ENCODE measurements around the gene GBA3.

The GBA3 gene

GRCh38 chr4:22708961-22709360 is 16.2 kb downstream of the GBA3 start:
- H3K36me3 Mint-ChIP-seq (ENCODE audit: insufficient read depth) = no peaks in the 10 kb centered on the region
- DNase-seq (ENCODE audit: low spot score in 2 of 2) (no peak), ATAC-seq (replicated peaks; ENCODE audit: extremely low read depth, poor library complexity, severe bottlenecking) (no peak)
- H3K27ac Mint-ChIP-seq (ENCODE audit: low read depth) = no peak overlapping the region
- no peak overlapping the region for H3K4me3 Mint-ChIP-seq
- H3K9me3 Mint-ChIP-seq = peaks cover 5% of the 10 kb centered on the region
- H3K4me1 Mint-ChIP-seq = no peaks in the 10 kb centered on the region
- no peaks in the 10 kb centered on the region for H3K27me3 Mint-ChIP-seq

- no peak for ATAC-seq (replicated peaks; ENCODE audit: extremely low read depth, poor library complexity, severe bottlenecking)
- no peak overlapping the region for H3K27ac Mint-ChIP-seq (ENCODE audit: low read depth)
- no peak for DNase-seq (ENCODE audit: low spot score in 2 of 2)
- no peaks in the 10 kb centered on the region for H3K4me1 Mint-ChIP-seq
- peaks cover 5% of the 10 kb centered on the region for H3K9me3 Mint-ChIP-seq
- no peak overlapping the region for H3K4me3 Mint-ChIP-seq
- H3K36me3 Mint-ChIP-seq (ENCODE audit: insufficient read depth) = no peaks in the 10 kb centered on the region
- H3K27me3 Mint-ChIP-seq = no peaks in the 10 kb centered on the region
Measured at GRCh38 chr4:22712105-22712504, 19.4 kb downstream of the GBA3 start.

- no peak overlapping the region for H3K27ac Mint-ChIP-seq (ENCODE audit: low read depth)
Measured at GRCh38 chr4:22712529-22712928, 19.8 kb downstream of the GBA3 start.

GRCh38 chr4:22713841-22714240 is 21.1 kb downstream of the GBA3 start:
- H3K9me3 Mint-ChIP-seq = peaks cover 5% of the 10 kb centered on the region
- no peaks in the 10 kb centered on the region for H3K36me3 Mint-ChIP-seq (ENCODE audit: insufficient read depth)
- H3K4me1 Mint-ChIP-seq = no peaks in the 10 kb centered on the region
- DNase-seq (ENCODE audit: low spot score in 2 of 2) (no peak), ATAC-seq (replicated peaks; ENCODE audit: extremely low read depth, poor library complexity, severe bottlenecking) (no peak)
- H3K27ac Mint-ChIP-seq (ENCODE audit: low read depth) = no peak overlapping the region
- no peaks in the 10 kb centered on the region for H3K27me3 Mint-ChIP-seq
- no peak overlapping the region for H3K4me3 Mint-ChIP-seq

More at GRCh38 chr4:22712529-22712928, 19.8 kb downstream of the GBA3 start:
- H3K9me3 Mint-ChIP-seq = peaks cover 5% of the 10 kb centered on the region
- no peaks in the 10 kb centered on the region for H3K4me1 Mint-ChIP-seq
- H3K4me3 Mint-ChIP-seq = no peak overlapping the region
- DNase-seq (ENCODE audit: low spot score in 2 of 2) (no peak), ATAC-seq (replicated peaks; ENCODE audit: extremely low read depth, poor library complexity, severe bottlenecking) (no peak)
- no peaks in the 10 kb centered on the region for H3K36me3 Mint-ChIP-seq (ENCODE audit: insufficient read depth)
- H3K27me3 Mint-ChIP-seq = no peaks in the 10 kb centered on the region

GRCh38 chr4:22719218-22719617 is 26.5 kb downstream of the GBA3 start:
- H3K4me3 Mint-ChIP-seq = no peak overlapping the region
- no peak for DNase-seq (ENCODE audit: low spot score in 2 of 2)
- H3K27me3 Mint-ChIP-seq = no peaks in the 10 kb centered on the region
- H3K27ac Mint-ChIP-seq (ENCODE audit: low read depth) = no peak overlapping the region
- no peaks in the 10 kb centered on the region for H3K4me1 Mint-ChIP-seq
- no peaks in the 10 kb centered on the region for H3K36me3 Mint-ChIP-seq (ENCODE audit: insufficient read depth)
- H3K9me3 Mint-ChIP-seq = peaks cover 5% of the 10 kb centered on the region
- ATAC-seq (replicated peaks; ENCODE audit: extremely low read depth, poor library complexity, severe bottlenecking) = no peak

- Mint-ChIP-seq H3K4me1 (no peaks in the 10 kb centered on the region), H3K36me3 (ENCODE audit: insufficient read depth) (no peaks in the 10 kb centered on the region), H3K4me3 (no peak overlapping the region), H3K9me3 (peaks cover 8% of the 10 kb centered on the region), H3K27me3 (no peaks in the 10 kb centered on the region), H3K27ac (ENCODE audit: low read depth) (no peak overlapping the region)
- DNase-seq (ENCODE audit: low spot score in 2 of 2) (no peak), ATAC-seq (replicated peaks; ENCODE audit: extremely low read depth, poor library complexity, severe bottlenecking) (no peak)
Measured at GRCh38 chr4:22720091-22720490, 27.4 kb downstream of the GBA3 start.

- Mint-ChIP-seq H3K9me3 (peaks cover 10% of the 10 kb centered on the region), H3K27me3 (no peaks in the 10 kb centered on the region), H3K4me3 (no peak overlapping the region), H3K4me1 (no peaks in the 10 kb centered on the region), H3K36me3 (ENCODE audit: insufficient read depth) (no peaks in the 10 kb centered on the region), H3K27ac (ENCODE audit: low read depth) (no peak overlapping the region)
- DNase-seq (ENCODE audit: low spot score in 2 of 2) = no peak
- ATAC-seq (replicated peaks; ENCODE audit: extremely low read depth, poor library complexity, severe bottlenecking) = no peak
Measured at GRCh38 chr4:22721204-22721603, 28.5 kb downstream of the GBA3 start.

GRCh38 chr4:22730021-22730420 is 37.3 kb downstream of the GBA3 start:
- Mint-ChIP-seq H3K4me3 (no peak overlapping the region), H3K27ac (ENCODE audit: low read depth) (no peak overlapping the region), H3K36me3 (ENCODE audit: insufficient read depth) (no peaks in the 10 kb centered on the region), H3K9me3 (peaks cover 8% of the 10 kb centered on the region), H3K4me1 (no peaks in the 10 kb centered on the region), H3K27me3 (no peaks in the 10 kb centered on the region)
- DNase-seq (ENCODE audit: low spot score in 2 of 2) (no peak), ATAC-seq (replicated peaks; ENCODE audit: extremely low read depth, poor library complexity, severe bottlenecking) (no peak)

GRCh38 chr4:22733816-22734215 is 41.1 kb downstream of the GBA3 start:
- Mint-ChIP-seq H3K4me1 (no peaks in the 10 kb centered on the region), H3K27me3 (no peaks in the 10 kb centered on the region), H3K9me3 (peaks cover 5% of the 10 kb centered on the region), H3K4me3 (no peak overlapping the region), H3K36me3 (ENCODE audit: insufficient read depth) (no peaks in the 10 kb centered on the region), H3K27ac (ENCODE audit: low read depth) (no peak overlapping the region)
- ATAC-seq (replicated peaks; ENCODE audit: extremely low read depth, poor library complexity, severe bottlenecking) (no peak), DNase-seq (ENCODE audit: low spot score in 2 of 2) (no peak)

- no peak overlapping the region for H3K4me3 Mint-ChIP-seq
- no peaks in the 10 kb centered on the region for H3K4me1 Mint-ChIP-seq
- peaks cover 6% of the 10 kb centered on the region for H3K9me3 Mint-ChIP-seq
- no peak overlapping the region for H3K27ac Mint-ChIP-seq (ENCODE audit: low read depth)
- ATAC-seq (replicated peaks; ENCODE audit: extremely low read depth, poor library complexity, severe bottlenecking) = no peak
- no peaks in the 10 kb centered on the region for H3K36me3 Mint-ChIP-seq (ENCODE audit: insufficient read depth)
- DNase-seq (ENCODE audit: low spot score in 2 of 2) = no peak
- no peaks in the 10 kb centered on the region for H3K27me3 Mint-ChIP-seq
Measured at GRCh38 chr4:22736912-22737311, 44.2 kb downstream of the GBA3 start.

- Mint-ChIP-seq H3K27me3 (no peaks in the 10 kb centered on the region), H3K4me1 (no peaks in the 10 kb centered on the region), H3K36me3 (ENCODE audit: insufficient read depth) (no peaks in the 10 kb centered on the region), H3K27ac (ENCODE audit: low read depth) (no peak overlapping the region), H3K9me3 (peaks cover 6% of the 10 kb centered on the region), H3K4me3 (no peak overlapping the region)
- ATAC-seq (replicated peaks; ENCODE audit: extremely low read depth, poor library complexity, severe bottlenecking) (no peak), DNase-seq (ENCODE audit: low spot score in 2 of 2) (no peak)
Measured at GRCh38 chr4:22739968-22740367, 47.2 kb downstream of the GBA3 start.

GRCh38 chr4:22741744-22742143 is 49.0 kb downstream of the GBA3 start:
- no peak for ATAC-seq (replicated peaks; ENCODE audit: extremely low read depth, poor library complexity, severe bottlenecking)
- H3K27me3 Mint-ChIP-seq = no peaks in the 10 kb centered on the region
- H3K4me1 Mint-ChIP-seq = no peaks in the 10 kb centered on the region
- H3K27ac Mint-ChIP-seq (ENCODE audit: low read depth) = no peak overlapping the region
- no peaks in the 10 kb centered on the region for H3K36me3 Mint-ChIP-seq (ENCODE audit: insufficient read depth)
- no peak for DNase-seq (ENCODE audit: low spot score in 2 of 2)
- H3K9me3 Mint-ChIP-seq = peaks cover 6% of the 10 kb centered on the region
- H3K4me3 Mint-ChIP-seq = no peak overlapping the region

- Mint-ChIP-seq H3K9me3 (peaks cover 6% of the 10 kb centered on the region), H3K27ac (ENCODE audit: low read depth) (no peak overlapping the region), H3K4me1 (no peaks in the 10 kb centered on the region), H3K4me3 (no peak overlapping the region), H3K36me3 (ENCODE audit: insufficient read depth) (no peaks in the 10 kb centered on the region), H3K27me3 (no peaks in the 10 kb centered on the region)
- ATAC-seq (replicated peaks; ENCODE audit: extremely low read depth, poor library complexity, severe bottlenecking) (no peak), DNase-seq (ENCODE audit: low spot score in 2 of 2) (no peak)
Measured at GRCh38 chr4:22743290-22743689, 50.6 kb downstream of the GBA3 start.

GRCh38 chr4:22744478-22745062 is 51.8 kb downstream of the GBA3 start:
- H3K9me3 Mint-ChIP-seq = peaks cover 6% of the 10 kb centered on the region
- H3K27ac Mint-ChIP-seq (ENCODE audit: low read depth) = no peak overlapping the region
- ATAC-seq (replicated peaks; ENCODE audit: extremely low read depth, poor library complexity, severe bottlenecking) = no peak
- no peaks in the 10 kb centered on the region for H3K36me3 Mint-ChIP-seq (ENCODE audit: insufficient read depth)
- H3K4me1 Mint-ChIP-seq = no peaks in the 10 kb centered on the region
- DNase-seq (ENCODE audit: low spot score in 2 of 2) = no peak
- no peaks in the 10 kb centered on the region for H3K27me3 Mint-ChIP-seq
- H3K4me3 Mint-ChIP-seq = no peak overlapping the region
